Stimulated activated CD4-positive, alpha-beta T cell treated with anti-CD3 and anti-CD28 coated beads, Interleukin-1b, Interleukin-23, amount 100 ng/mL, for 48 hours (primary cell): ENCODE results near the gene PSMB10.
"Not testable (repeated sequence)": the region's sequence is repeated elsewhere in the genome, so short reads cannot be mapped to it uniquely, and the experiment has no call there.

Experiments used
- DNase-seq: peaks from one replicate; pipeline ENCODE4 v3.0.0-alpha.2; 2020

The PSMB10 gene

GRCh38 chr16:67924140-67924906, 12.3 kb downstream of the PSMB10 start:
- no peak for DNase-seq

DNA sequence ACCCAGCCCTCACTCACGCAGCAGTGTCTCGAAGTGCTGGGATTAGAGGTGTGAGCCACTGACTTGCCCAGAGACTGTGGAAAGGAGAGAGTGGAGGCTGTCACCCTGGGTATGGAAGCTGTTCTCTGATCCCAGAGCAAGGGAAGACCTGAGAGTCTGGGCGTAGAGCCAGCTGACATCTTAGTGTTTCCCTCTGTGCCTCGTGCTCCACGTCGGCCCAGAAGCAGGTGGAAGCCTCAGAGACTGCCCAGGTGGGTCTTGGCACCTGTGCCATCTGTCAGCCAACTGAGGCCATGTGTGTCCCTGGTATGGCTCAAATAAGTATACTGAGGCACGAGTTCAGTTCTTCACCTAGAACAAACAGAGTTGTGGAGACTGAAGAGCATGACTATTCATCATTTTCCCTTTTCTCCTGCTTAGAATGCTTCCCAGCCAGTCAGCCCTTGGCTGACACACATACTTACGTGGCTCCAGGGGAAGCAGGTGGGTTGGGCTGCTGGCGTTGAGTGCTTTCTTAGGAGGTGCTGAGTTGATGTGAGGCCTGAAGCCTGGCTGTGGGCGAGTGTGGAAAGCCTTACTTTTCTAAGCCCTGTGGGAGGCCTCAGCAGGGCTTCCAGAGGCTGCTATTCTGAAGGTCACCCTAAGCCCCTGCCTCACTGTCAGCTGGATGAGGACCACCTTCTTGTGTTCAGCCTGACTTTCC, 13.1 kb downstream of the PSMB10 start:
- no peak for DNase-seq

- DNase-seq: no peak
These were observed 13.9 kb downstream of the PSMB10 start for GRCh38 chr16:67922740-67923139.

DNA sequence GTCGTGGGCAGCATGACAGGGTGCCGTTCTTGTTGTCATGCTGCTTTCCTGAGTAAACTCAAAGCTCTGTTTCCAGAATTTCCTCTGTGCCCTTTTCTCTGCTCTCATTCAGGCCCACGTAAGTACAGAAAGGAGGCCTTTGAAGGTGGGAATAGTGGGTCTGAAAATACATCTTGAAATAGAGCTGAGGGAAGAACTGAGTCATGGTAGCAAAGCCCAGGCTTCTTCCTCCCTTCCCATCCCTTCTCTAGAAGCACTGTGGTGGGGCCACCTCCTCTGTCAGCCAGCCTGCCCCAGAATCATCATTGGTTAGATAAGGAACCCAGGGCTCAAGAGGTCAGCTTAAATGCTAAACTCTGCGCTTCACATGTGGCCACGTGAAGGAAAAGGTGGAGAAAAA, 14.4 kb downstream of the PSMB10 start:
- no peak for DNase-seq

- no peak for DNase-seq
These were observed 16.9 kb downstream of the PSMB10 start for GRCh38 chr16:67919622-67920221.

DNA sequence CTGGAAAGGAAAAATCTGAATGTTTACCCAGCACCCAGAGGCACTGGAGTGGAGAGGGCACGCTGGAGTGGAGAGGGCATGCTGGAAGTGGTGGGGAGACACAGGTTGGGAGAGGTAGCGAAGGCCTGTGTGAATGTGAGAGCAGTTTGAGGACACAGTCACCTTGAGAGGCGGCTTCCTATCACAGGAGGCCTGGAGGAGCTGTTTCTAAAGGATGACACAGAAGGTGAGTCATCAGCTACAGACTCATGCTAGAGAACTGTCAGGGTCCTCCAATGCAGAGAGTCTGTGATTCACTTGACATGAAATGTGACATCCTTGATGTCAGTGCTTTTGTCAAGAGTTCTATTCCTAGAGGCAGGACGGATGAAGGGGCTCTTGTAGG, 18.8 kb downstream of the PSMB10 start:
- DNase-seq: peak; percentile 73

DNA sequence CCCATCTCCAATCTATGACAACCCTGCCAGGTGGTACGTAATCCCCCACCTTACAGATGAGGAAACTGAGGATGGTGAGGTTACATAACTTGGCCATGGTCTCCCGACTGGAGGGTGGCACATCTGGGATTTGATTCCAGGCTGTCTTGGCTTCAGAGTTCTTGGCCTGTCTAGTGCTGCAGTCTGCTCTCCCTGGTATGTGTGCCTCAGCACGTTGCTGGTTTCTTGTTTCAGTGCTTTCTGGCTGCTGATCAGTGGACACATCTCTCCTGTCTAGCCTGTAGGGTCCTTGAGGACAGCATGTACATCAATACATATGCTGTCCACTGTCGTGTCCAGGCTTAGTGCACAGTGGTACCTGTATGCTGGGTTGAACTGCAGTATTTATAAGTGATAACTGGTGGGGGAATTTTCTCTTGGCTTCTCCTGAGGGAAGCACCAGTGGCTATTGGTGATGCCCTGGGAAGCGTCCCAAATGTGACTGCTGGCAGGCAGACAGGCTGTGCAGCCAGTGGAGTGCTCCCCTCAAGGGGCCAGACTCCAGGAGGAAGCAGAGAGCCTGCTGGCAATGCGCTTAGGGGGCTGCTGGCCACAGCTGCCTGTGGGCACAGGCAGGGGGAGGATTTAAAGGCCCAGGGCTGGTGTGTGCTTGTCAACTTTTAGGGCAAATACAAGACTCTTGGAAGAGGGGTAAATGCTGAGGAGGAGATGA, 19.4 kb downstream of the PSMB10 start:
- no peak for DNase-seq

GRCh38 chr16:67915831-67916723, 20.6 kb downstream of the PSMB10 start:
- DNase-seq: no peak

DNA sequence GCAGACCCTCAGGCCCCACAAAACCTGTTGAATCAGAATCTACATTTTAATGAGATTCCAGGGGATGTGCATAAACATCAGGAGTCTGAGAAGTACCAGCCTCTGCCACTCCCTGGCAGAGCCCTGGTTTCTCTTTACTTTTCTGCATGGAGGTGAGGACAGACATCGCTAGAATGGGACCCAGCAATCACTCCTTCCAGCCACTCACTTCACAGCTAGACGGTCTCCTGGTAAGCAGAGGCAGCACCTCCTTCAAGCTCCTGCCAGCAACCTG, 21.2 kb downstream of the PSMB10 start:
- not testable (repeated sequence) for DNase-seq

DNA sequence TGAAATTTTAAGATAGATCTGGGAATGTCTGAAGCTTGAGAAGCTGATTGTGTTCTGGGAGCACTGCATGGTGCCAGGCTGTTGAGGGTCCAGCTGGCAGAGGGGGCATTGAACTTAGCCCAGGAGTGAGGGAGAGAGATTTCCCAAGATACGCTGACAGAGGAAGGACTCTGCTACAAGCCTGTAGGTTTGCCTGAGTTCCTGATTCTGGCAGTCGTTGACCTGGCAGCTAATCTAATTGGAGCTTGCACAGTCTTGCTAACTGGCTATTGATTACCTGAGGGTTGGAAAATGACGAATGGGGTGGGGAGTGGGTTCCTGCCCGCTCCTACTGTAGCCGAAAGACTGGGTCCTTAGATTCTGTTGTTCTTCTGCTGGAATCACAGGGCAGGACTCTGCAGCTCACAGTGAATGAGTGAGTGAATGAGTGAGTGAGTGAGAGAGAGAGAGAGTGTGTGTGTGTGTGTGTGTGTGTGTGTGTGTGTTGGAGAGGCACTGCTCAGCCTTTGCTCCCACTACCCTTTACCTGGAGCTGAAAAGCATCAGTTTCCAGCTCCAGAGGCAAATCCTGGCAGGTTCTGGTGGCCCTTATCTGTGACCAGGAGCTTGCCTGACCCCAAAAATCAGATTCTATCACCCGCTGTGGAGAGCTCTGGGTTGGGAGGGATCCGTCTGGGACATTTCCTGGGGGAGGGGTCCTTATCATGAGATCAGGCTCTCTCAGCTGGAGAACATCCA, 21.7 kb downstream of the PSMB10 start:
- no peak for DNase-seq

GRCh38 chr16:67910158-67910557, 26.5 kb downstream of the PSMB10 start:
- DNase-seq: peak; percentile 40

GRCh38 chr16:67909056-67909742, 27.5 kb downstream of the PSMB10 start:
- DNase-seq: no peak

GRCh38 chr16:67907397-67908180, 29.1 kb downstream of the PSMB10 start:
- DNase-seq: no peak

DNA sequence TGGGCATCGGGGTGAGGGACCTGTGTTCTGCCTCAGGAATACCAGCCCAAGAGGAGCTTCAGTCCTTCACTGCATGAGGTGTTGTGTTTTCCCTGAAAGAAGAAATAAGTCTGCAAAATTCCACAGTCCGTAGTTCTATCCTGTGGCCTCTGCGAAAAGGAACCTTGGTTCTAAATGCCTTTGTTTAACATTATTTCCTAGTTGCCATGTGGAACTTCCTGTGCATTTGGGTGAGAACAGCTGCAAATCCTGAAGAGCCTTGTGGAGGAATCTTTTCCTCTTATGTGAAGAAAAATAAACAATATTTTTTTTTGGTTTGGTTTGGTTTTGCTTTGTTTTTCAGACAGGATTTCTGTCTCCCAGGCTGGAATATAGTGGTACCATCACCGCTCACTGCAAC, 33.8 kb downstream of the PSMB10 start:
- no peak for DNase-seq

DNA sequence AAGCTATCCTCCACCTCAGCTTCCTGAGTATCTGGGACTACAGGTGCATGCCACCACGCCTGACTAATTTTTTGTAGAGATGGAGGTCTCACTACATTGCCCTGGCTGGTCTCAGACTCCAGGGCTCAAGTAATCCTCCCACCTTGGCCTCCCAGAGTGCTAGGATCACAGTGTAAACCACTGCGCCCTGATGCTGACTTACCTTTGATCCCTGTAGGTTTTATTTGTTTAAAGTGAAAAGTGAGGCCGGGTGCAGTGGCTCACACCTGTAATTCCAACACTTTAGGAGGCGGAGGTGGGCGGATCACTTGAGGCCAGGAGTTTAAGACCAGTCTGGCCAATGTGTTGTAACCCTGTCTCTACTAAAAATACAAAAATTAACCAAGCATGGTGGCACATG, 34.9 kb downstream of the PSMB10 start:
- no peak for DNase-seq

- DNase-seq: no peak
These were observed 39.4 kb downstream of the PSMB10 start for GRCh38 chr16:67897231-67897630.

DNA sequence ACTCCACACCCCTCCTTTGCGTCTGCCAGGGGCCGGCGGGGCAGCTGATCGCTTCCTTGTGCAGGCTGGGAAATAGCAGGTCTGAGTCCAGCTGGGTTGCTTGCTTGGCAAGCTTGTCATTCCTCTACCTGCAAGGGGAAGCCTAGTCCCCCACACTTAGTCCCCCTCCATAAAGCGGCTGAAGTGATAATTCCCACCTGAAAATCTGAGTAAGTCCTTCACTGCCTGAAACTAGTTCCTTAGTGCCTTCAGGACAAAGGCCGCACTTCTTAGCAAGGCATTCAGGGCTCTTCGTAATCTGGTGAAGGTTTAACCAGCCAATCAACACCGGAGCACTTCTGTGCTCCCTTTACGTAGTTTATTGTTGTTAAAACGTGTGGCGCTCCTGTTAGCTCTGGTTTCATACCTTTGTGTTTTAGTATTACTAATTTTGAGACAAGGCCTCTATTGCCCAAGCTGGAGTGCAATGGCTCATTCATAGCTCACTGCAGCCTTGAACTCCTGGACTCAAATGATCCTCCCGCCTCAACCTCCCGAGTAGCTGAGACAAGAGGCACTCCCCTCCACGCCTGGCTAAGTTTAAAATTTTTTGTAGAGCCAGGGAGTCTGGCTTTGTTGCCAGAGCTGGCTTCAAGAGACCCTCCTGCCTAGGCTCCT, 42.8 kb downstream of the PSMB10 start:
- DNase-seq: no peak

GRCh38 chr16:67892899-67893742, 43.5 kb downstream of the PSMB10 start, which contains the start of gene PSKH1:
TSS of gene PSKH1 (plus strand) at chr16:67893254. CDS start at chr16:67908750, 15,496 bp downstream.
- peak; percentile 94 for DNase-seq

DNA sequence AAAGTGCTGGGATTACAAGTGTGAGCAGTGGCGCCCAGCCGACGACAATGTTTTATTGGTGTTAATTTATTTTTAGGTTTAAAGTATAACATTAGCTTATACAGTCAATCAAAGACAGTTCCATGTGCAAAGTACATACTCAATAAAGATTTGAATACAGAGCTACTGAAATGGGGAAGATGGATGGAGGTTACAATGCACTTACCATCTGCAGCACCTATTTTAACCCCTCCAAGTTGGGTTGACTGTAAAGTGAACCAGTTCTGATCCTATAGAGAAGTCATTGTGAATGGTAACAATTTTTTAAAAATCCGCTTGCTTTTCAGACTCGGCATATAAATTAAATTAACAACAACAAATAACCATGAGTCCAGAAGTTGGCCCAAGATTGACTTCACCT, 44.3 kb downstream of the PSMB10 start:
- DNase-seq: no peak
